H9 (cell line): ENCODE results near the gene UVSSA. TPM values are rescaled to one million over a fixed set of nuclear protein-coding genes. Genes with fewer than 3 reads are reported as not detected.

Source experiments
- DNase-seq: peaks from one replicate; pipeline ENCODE4 v3.0.0-alpha.2; 2017
- H2AFZ ChIP-seq: one replicate; pipeline ENCODE4 v1.6.1; 2013; ENCODE audit warnings: mild to moderate bottlenecking, low read length, control low read depth, moderate library complexity
- H2AK5ac ChIP-seq: 2 replicates; pipeline ENCODE4 v1.6.1; 2013; ENCODE audit warnings: low read length, control low read depth, mixed read lengths; ENCODE audit not compliant: insufficient read length
- H2BK120ac ChIP-seq: one replicate; pipeline ENCODE4 v1.6.1; 2013; ENCODE audit warnings: low read depth, mild to moderate bottlenecking, low read length, control low read depth, inconsistent platforms; ENCODE audit not compliant: poor library complexity, severe bottlenecking
- H2BK12ac ChIP-seq: 2 replicates; pipeline ENCODE4 v1.6.1; 2013; ENCODE audit warnings: low read length, control low read depth, mixed read lengths, low read depth; ENCODE audit not compliant: insufficient read length
- H2BK15ac ChIP-seq: 2 replicates; pipeline ENCODE4 v1.6.1; 2013; ENCODE audit warnings: low read depth, low read length, control low read depth
- H2BK20ac ChIP-seq: one replicate; pipeline ENCODE4 v1.6.1; 2013; ENCODE audit warnings: low read depth, mild to moderate bottlenecking, low read length, control low read depth, inconsistent platforms; ENCODE audit not compliant: poor library complexity, severe bottlenecking
- H2BK5ac ChIP-seq: 2 replicates; pipeline ENCODE4 v1.6.1; 2013; ENCODE audit warnings: low read length, control low read depth, mixed read lengths; ENCODE audit not compliant: insufficient read length
- H3K14ac ChIP-seq: 2 replicates; pipeline ENCODE4 v1.6.1; 2013; ENCODE audit warnings: low read length, control low read depth; ENCODE audit not compliant: insufficient read depth
- H3K18ac ChIP-seq: 2 replicates; pipeline ENCODE4 v1.6.1; 2013; ENCODE audit warnings: low read depth, mild to moderate bottlenecking, mixed read lengths, low read length, control low read depth; ENCODE audit not compliant: insufficient read length
- H3K23ac ChIP-seq: 2 replicates; pipeline ENCODE4 v1.6.1; 2013; ENCODE audit warnings: low read length, control low read depth, mixed read lengths, low read depth; ENCODE audit not compliant: insufficient read length
- H3K23me2 ChIP-seq: 2 replicates; pipeline ENCODE4 v1.6.1; 2013; ENCODE audit warnings: low read depth, mild to moderate bottlenecking, mixed read lengths, low read length, control low read depth; ENCODE audit not compliant: insufficient read length, poor library complexity, severe bottlenecking
- H3K27ac ChIP-seq: 2 replicates; pipeline ENCODE4 v1.5.1; 2013; ENCODE audit warnings: low read length, control low read depth, mixed read lengths, low read depth; ENCODE audit not compliant: insufficient read length
- H3K27me3 ChIP-seq: 2 replicates; pipeline ENCODE4 v1.6.1; 2013; ENCODE audit warnings: low read length, control low read depth, inconsistent platforms; ENCODE audit not compliant: insufficient read depth
- H3K4ac ChIP-seq: 2 replicates; pipeline ENCODE4 v1.6.1; 2013; ENCODE audit warnings: low read depth, mild to moderate bottlenecking, control low read depth, inconsistent platforms, low read length, moderate library complexity
- H3K4me1 ChIP-seq: 2 replicates; pipeline ENCODE4 v1.6.1; 2013; ENCODE audit warnings: low read length, control low read depth, inconsistent platforms; ENCODE audit not compliant: insufficient read depth
- H3K4me2 ChIP-seq: 2 replicates; pipeline ENCODE4 v1.6.1; 2013; ENCODE audit warnings: low read length, control low read depth, mixed read lengths; ENCODE audit not compliant: insufficient read length, insufficient read depth
- H3K56ac ChIP-seq: 2 replicates; pipeline ENCODE4 v1.6.1; 2013; ENCODE audit warnings: low read depth, mild to moderate bottlenecking, mixed read lengths, low read length, control low read depth; ENCODE audit not compliant: insufficient read length
- H3K79me1 ChIP-seq: 2 replicates; pipeline ENCODE4 v1.6.1; 2013; ENCODE audit warnings: low read depth, mild to moderate bottlenecking, moderate library complexity, low read length, control low read depth, inconsistent platforms; ENCODE audit not compliant: insufficient read depth, poor library complexity, severe bottlenecking
- H3K79me2 ChIP-seq: 2 replicates; pipeline ENCODE4 v1.6.1; 2013; ENCODE audit warnings: low read length, control low read depth, inconsistent platforms; ENCODE audit not compliant: insufficient read depth
- H3K9ac ChIP-seq: 2 replicates; pipeline ENCODE4 v1.6.1; 2013; ENCODE audit warnings: low read length, control low read depth, mixed read lengths; ENCODE audit not compliant: insufficient read length; ENCODE audit errors: extremely low read depth
- H3K9me3 ChIP-seq: one replicate; pipeline ENCODE4 v1.6.1; 2013; ENCODE audit warnings: low read depth, low read length, inconsistent platforms; ENCODE audit not compliant: control insufficient read depth
- H3T11ph ChIP-seq: one replicate; pipeline ENCODE4 v1.6.1; 2013; ENCODE audit warnings: mild to moderate bottlenecking, low read length, control low read depth, inconsistent platforms
- H4K20me1 ChIP-seq: one replicate; pipeline ENCODE4 v1.6.1; 2013; ENCODE audit not compliant: control insufficient read depth, insufficient read length, insufficient read depth
- H4K5ac ChIP-seq: 2 replicates; pipeline ENCODE4 v1.6.1; 2013; ENCODE audit warnings: low read depth, mild to moderate bottlenecking, mixed read lengths, low read length, control low read depth; ENCODE audit not compliant: insufficient read length
- H4K8ac ChIP-seq: replicated peaks from 2 replicates; pipeline ENCODE4 v1.6.1; 2013; ENCODE audit warnings: low read length, control low read depth, mixed read lengths, low read depth; ENCODE audit not compliant: insufficient read length
- H4K91ac ChIP-seq: 2 replicates; pipeline ENCODE4 v1.6.1; 2013; ENCODE audit warnings: low read depth, mild to moderate bottlenecking, moderate library complexity, mixed read lengths, low read length, control low read depth; ENCODE audit not compliant: insufficient read length
- H3K27ac Mint-ChIP-seq, 3 experiments: 2 replicates in 2 of 3; 3 replicates in 1 of 3; pipeline ENCODE4 v1.8.0; 2020 to 2021; ENCODE audit warnings: mixed read lengths in 3 of 3, mild to moderate bottlenecking in 1 of 3, moderate library complexity in 1 of 3
- H3K27me3 Mint-ChIP-seq: 2 replicates; pipeline ENCODE4 v1.8.0; 2021; ENCODE audit warnings: low read depth, mild to moderate bottlenecking, moderate library complexity, mixed read lengths
- H3K36me3 Mint-ChIP-seq, 3 experiments: 2 replicates in 2 of 3; 3 replicates in 1 of 3; pipeline ENCODE4 v1.8.0; 2020 to 2021; ENCODE audit warnings: low read depth in 3 of 3, mixed read lengths in 3 of 3; ENCODE audit not compliant: insufficient read depth in 1 of 3
- H3K4me1 Mint-ChIP-seq, 2 experiments: 2 replicates each; pipeline ENCODE4 v1.8.0; 2020; ENCODE audit warnings: mixed read lengths in 2 of 2
- H3K4me3 Mint-ChIP-seq, 2 experiments: 2 replicates in 1 of 2; 3 replicates in 1 of 2; pipeline ENCODE4 v1.8.0; 2020 to 2021; ENCODE audit warnings: mild to moderate bottlenecking in 2 of 2, mixed read lengths in 2 of 2, moderate library complexity in 1 of 2
- H3K9me3 Mint-ChIP-seq, 2 experiments: 2 replicates in 1 of 2; 3 replicates in 1 of 2; pipeline ENCODE4 v1.8.0; 2020; ENCODE audit warnings: mild to moderate bottlenecking in 2 of 2, mixed read lengths in 2 of 2, moderate library complexity in 1 of 2
- CTCF ChIP-seq: fragments of 200-600 bp; sonication (generic); conservative IDR thresholded peaks from 3 replicates; pipeline ENCODE4 v1.8.0; 2021; ENCODE audit warnings: antibody characterized with exemption, mild to moderate bottlenecking
- WGBS: extraction: QIAGEN DNeasy Blood & Tissue Kit; methylation state at CpG from one replicate; pipeline ENCODE4 v1.1.7; 2013; ENCODE audit warnings: missing lambda C conversion rate, low lambda C conversion rate, mixed read lengths; ENCODE audit not compliant: insufficient read length; ENCODE audit errors: extremely low coverage; 5-methylcytosine and 5-hydroxymethylcytosine counted together
- total RNA-seq: library from RNA; stranded (reverse); gene quantifications from 2 replicates; pipeline ENCODE4 v1.2.1, GENCODE V29; 2021

Gene UVSSA
- total RNA-seq, 1 experiment from 2014 or later = 15.9 TPM

- Histone ChIP-seq H2BK15ac (no peak overlapping the region), H3K27ac (no peak overlapping the region)
Measured at GRCh38 chr4:1413687-1414479, 66.9 kb downstream of the UVSSA start.

More at GRCh38 chr4:1413687-1414479, 66.9 kb downstream of the UVSSA start:
- Histone ChIP-seq H2BK12ac (no peak overlapping the region), H2BK5ac (no peak overlapping the region), H4K8ac (no peak overlapping the region), H3K79me2 (no peaks in the 10 kb centered on the region), H3K9ac (no peak overlapping the region), H4K91ac (no peak overlapping the region), H2AFZ (no peak overlapping the region), H3K4me1 (no peaks in the 10 kb centered on the region), H2AK5ac (no peak overlapping the region), H4K20me1 (no peaks in the 10 kb centered on the region), H3K9me3 (no peaks in the 10 kb centered on the region), H3K23ac (no peak overlapping the region), H3K27me3 (peaks cover 24% of the 10 kb centered on the region; the same call in 1 of the 2 replicates), H2BK120ac (no peak overlapping the region), H3K18ac (no peak overlapping the region), H4K5ac (no peak overlapping the region), H3K23me2 (peaks cover 2% of the 10 kb centered on the region), H3T11ph (no peak overlapping the region), H3K4me2 (no peak overlapping the region), H2BK20ac (no peak overlapping the region), H3K56ac (no peak overlapping the region), H3K14ac (no peak overlapping the region), H3K4ac (no peak overlapping the region), H3K79me1 (no peaks in the 10 kb centered on the region)
- Mint-ChIP-seq H3K9me3 (no peaks in the 10 kb centered on the region; a peak in 1 of 5 replicates), H3K36me3 (no peaks in the 10 kb centered on the region; a peak in 1 of 7 replicates), H3K4me1 (peaks cover 2 to 6% of the 10 kb centered on the region in 2 experiments; a peak in 3 of 4 replicates), H3K4me3 (peak overlapping the region in 1 of 2 experiments; percentile 48; a peak in 3 of 5 replicates), H3K27me3 (peaks cover 48% of the 10 kb centered on the region), H3K27ac (no peak overlapping the region)
- no peak for TF ChIP-seq CTCF
- DNase-seq = peak; percentile 27
- no CpG with 5 or more reads among the region's 77 CpGs for WGBS
